ENCODE results near the gene SYT10.
"Not testable (repeated sequence)": the region's sequence is repeated elsewhere in the genome, so short reads cannot be mapped to it uniquely, and the experiment has no call there.

Gene SYT10

GRCh38 chr12:33432992-33433391 lies 6.6 kb downstream of the SYT10 start:
- DNase-seq (ENCODE audit: extremely low spot score) = no peak
- CTCF ChIA-PET = no interaction called here
- TF ChIP-seq CTCF (IDR thresholded peaks at IDR 0.05; ENCODE audit: control extremely low read depth, extremely low read depth, low read depth, missing control alignments) = no peak
- POLR2A ChIA-PET = no interaction called here

GRCh38 chr12:33431648-33432047 lies 8.0 kb downstream of the SYT10 start:
- ChIA-PET CTCF (no interaction called here), POLR2A (no interaction called here)

DNA sequence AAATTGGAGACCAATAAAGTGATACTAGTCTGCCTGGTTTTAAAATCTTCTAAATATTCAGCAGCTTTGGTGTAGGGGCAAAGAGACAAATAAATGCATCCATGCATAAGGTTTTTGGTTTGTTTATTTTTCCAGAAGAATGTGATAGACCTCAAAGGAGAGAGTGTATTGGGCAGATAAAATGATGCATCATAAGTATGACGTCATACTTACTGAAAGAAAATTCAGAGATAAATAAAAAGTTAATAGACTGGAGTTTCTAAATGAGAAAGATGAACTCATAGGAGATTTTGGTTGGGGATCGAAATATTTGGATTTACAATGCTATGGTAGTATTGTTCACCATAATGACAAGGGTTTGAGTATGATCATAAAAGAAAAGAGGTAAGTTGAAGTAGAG lies 10.2 kb downstream of the SYT10 start:
- POLR2A ChIA-PET = no interaction called here
- DNase-seq (ENCODE audit: extremely low spot score) = no peak
- CTCF ChIA-PET = no interaction called here

More at GRCh38 chr12:33431648-33432047, 8.0 kb downstream of the SYT10 start:
- no peak for TF ChIP-seq CTCF (IDR thresholded peaks at IDR 0.05; ENCODE audit: control extremely low read depth, extremely low read depth, low read depth, missing control alignments)
- DNase-seq (ENCODE audit: extremely low spot score) = no peak

GRCh38 chr12:33427071-33427470 lies 12.5 kb downstream of the SYT10 start:
- POLR2A ChIA-PET = no interaction called here
- no peak for TF ChIP-seq CTCF (IDR thresholded peaks at IDR 0.05; ENCODE audit: control extremely low read depth, extremely low read depth, low read depth, missing control alignments)
- CTCF ChIA-PET = interaction anchor here (0.6 to 1.0 kb wide), 4 partner anchors 9 to 47 kb away, joined by 3 to 4 read pairs (median 3); no protein-coding TSS in a partner anchor
- no peak for DNase-seq (ENCODE audit: extremely low spot score)

More for the DNA sequence above, 10.2 kb downstream of the SYT10 start:
- TF ChIP-seq CTCF (IDR thresholded peaks at IDR 0.05; ENCODE audit: control extremely low read depth, extremely low read depth, low read depth, missing control alignments) = no peak

DNA sequence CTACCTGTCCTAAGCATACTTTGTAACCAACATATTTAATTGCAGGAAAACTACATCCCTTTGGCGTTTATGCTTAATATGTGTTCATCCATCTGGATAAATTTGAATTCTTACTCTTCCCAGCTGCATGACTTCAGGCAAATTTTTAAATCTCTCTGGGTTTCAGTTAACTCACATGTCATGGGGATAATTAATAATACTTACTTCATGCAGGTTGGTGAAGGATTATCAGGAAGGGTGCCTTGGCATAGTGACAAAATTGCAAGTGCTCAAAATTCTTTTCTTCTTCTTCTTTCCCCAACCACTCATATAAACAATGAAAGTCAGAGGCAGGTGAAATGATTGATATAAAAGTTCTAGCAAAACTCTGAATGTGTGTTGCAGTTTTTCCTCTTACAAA lies 15.9 kb downstream of the SYT10 start:
- ChIA-PET POLR2A (no interaction called here), CTCF (no interaction called here)
- no peak for TF ChIP-seq CTCF (IDR thresholded peaks at IDR 0.05; ENCODE audit: control extremely low read depth, extremely low read depth, low read depth, missing control alignments)
- no peak for DNase-seq (ENCODE audit: extremely low spot score)

DNA sequence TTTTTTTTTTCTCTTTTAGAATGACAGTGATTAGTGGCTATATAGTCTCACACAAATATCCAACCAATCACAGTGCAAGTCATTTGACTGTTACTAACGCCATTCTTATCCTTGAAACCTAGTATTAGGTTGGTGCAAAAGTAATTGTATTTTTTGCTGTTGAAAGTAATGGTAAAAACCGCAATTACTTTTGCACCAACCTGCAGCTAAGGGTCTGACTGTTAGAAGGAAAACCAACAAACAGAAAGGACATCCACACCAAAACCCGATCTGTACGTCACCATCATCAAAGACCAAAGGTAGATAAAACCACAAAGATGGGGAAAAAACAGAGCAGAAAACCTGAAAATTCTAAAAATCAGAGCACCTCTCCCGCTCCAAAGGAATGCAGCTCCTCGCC lies 27.2 kb downstream of the SYT10 start:
- DNase-seq (ENCODE audit: extremely low spot score); POLR2A ChIA-PET; CTCF ChIA-PET: not testable (repeated sequence)

- ChIA-PET POLR2A (no interaction called here), CTCF (interaction anchor here (1.2 kb wide), 1 partner anchor 15 kb away, joined by 3 read pairs; no protein-coding TSS in a partner anchor)
- no peak for DNase-seq (ENCODE audit: extremely low spot score)
- no peak for TF ChIP-seq CTCF (IDR thresholded peaks at IDR 0.05; ENCODE audit: control extremely low read depth, extremely low read depth, low read depth, missing control alignments)
These were observed 56.1 kb downstream of the SYT10 start for GRCh38 chr12:33383503-33383902.
